NCI-H1417 treated with DMSO at 0.1 percent for 48 hours (cell line): ENCODE results near the gene MED12L.

ENCODE experiments used
- DNase-seq: peaks from one replicate; lab custom pipeline; 2025; lab: John Stamatoyannopoulos, UW

MED12L gene

GRCh38 chr3:151182349-151183079, 97.0 kb downstream of the MED12L start:
- DNase-seq: no peak

- DNase-seq: no peak
Observed at GRCh38 chr3:151183265-151183671, 97.8 kb downstream of the MED12L start.

GRCh38 chr3:151191095-151191494, 105.6 kb downstream of the MED12L start:
- no peak for DNase-seq

GRCh38 chr3:151192545-151192944, 107.1 kb downstream of the MED12L start:
- DNase-seq: no peak

DNA sequence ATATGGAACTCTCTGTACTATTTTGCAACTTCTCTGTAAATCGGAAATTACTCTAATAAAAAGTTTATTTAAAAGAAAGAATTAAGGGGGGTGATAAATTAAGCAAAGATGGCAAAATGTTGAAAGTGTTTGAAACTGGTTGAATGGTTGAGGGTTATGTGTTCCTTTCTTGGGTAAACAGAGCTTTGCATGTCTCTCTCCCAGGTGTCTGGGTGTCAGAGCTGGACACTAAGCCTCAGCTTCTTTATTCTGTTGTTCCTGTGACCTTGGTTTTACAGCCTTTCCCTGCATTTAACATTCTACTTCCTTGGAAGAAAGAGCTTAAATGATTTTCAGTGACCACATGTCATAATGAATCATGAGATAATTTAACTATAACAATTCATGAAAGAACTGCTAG, 110.4 kb downstream of the MED12L start:
- DNase-seq: no peak

DNA sequence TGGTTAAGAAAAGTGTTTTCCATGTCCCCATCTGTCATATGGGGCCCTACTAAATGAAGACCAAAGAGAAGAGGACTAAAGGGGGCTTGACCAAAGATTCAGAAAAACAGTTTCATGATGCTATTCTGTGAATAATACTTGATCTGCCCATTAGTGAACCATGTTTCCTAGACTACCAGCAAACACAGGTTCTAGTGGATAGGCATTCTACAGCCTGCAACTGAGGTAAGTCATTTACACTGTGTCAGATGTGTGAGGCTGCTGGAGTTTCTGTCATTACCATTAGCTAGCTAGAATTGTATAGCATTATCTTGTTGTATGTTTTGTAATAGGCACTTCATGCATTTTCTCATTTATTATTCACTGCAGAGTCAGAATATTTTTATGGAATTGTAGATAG, 111.0 kb downstream of the MED12L start:
- DNase-seq: no peak

GRCh38 chr3:151197228-151197627, 111.8 kb downstream of the MED12L start:
- no peak for DNase-seq

DNA sequence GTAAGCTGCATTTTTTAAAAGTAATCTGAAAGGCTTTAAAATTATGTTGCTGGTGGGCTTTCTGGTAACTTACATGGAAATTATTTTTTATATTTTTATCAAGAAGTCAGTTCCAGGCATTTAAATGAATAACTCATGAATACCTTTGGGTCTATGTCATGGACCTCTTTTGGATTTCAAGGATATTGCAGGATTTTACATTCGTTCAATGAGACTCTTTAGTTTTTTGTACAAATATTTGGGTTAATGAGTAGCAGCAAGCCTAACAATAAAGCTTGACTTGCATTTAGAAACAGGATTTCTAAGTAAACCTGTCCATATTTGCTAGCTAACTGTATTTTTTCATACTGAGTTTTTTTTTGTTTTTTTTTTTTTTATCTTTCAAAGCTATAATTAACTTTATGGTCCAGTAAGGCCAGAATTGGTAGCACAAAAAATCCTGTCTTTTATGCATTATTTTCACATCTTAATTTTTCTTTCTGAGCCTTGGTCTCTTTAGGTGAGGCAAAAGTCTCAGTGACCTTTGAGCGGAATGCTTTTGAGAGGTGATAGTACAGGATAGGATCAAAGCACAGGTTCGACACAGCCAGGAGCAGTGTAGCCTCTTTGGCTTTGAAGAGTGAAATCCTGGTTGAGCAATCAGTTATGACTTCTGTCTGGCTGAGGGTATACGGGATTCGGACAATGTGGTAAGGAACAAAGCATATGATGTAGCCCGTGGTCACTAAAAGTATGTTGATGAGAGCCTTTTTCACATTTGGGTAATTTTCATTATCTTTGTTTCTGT, 112.7 kb downstream of the MED12L start:
- DNase-seq: no peak

DNA sequence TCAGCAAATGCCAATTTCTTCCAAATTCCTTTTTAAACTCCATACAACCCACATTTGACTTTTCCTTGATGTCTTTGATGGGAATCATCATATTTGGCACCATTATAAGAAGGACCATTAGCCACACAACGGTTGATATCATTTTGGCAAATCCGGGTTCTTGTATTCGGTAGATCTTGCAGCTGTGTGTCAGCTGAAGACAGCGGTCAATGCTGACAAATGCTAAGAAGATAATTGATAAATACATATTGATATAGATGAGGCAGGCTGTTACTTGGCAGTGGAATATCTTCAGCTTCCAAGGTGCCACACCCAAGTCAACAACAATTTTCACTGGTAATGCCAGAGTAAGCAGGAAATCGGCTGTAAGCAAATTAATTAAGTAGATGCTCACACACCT, 113.4 kb downstream of the MED12L start:
- no peak for DNase-seq

DNA sequence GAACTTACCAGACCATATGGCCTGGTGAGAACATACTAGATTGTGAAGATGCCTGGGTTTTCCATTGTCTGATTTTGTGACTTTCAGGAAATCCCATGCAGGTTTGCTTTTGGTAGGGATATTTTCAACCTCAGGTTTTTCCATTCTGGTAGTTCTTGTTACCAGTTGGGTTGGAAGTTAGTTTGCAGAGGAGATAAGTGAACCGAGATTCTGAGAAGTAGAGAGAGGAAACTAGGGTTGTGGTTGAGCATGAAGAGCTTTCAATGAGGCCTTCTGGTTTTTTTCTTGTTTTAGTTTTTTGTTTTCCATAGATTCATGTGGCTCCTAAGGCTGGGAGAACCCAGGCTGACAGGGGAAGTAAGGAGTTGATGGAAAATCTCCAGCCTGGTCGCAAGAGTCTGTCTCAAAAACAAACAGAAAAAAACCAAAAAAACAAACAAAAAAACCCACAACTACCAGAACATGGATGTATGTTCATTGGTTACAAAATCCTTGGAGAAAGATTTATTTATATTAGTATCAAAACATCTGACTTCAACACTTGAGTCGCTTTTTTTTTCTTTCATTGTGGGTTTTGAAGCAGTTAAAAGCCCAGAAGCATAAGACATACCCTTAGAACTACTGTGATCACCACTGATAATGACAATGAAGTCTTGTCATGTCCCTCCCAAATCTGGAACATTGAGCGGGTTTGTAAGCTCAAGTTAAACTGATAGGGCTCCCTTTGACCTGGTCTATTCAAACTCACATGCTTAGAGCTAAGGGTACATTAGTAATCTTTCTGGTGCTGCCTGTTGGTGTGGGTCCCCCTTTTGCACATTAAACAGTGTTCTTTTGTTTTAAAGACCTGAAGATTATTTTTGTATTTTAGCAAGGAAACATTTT, 114.3 kb downstream of the MED12L start:
- no peak for DNase-seq

DNA sequence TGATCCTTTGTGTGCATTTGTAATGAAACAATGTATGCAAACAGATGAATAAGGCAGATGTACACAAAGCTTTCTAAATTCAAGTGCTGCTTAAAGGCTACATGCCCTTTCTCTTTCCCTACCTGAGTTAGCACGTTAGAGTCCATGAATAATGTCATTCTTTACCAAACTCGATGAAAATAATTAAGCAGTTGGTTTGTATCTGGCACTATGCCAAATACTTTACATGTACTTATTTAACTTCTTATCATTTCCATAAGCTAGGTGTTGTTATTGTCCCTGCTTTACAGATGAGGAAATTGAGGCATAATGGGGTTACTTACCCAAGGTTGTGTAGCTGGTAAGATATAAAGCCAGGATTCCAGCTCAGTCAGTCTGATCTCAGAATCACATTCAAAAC, 115.1 kb downstream of the MED12L start:
- no peak for DNase-seq

- DNase-seq: no peak
Observed at GRCh38 chr3:151201051-151201730, 115.7 kb downstream of the MED12L start.

DNA sequence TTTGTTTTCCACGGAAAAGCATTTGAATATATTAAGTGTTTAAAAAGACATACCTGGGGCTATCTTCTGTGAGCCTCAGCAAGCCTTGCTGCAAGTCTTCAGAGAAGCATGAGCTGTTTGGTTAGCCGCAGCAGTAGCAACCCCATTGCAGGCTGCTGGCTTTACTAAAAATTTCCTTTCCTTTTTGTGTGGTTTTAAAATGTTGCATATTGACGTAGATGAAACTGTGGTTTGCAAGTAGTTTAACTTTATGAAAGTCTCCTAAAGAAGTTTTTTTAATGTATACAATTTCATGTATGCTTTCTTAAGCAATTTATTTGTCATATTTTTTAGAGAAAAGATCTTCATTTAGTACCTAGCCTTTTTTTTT, 117.6 kb downstream of the MED12L start, which contains the start of gene GPR171:
TSS of gene GPR171 (minus strand) at position 166 of the 370 bp plus-strand sequence. CDS start 3,830 bp downstream, outside the sequence.
- no peak for DNase-seq

DNA sequence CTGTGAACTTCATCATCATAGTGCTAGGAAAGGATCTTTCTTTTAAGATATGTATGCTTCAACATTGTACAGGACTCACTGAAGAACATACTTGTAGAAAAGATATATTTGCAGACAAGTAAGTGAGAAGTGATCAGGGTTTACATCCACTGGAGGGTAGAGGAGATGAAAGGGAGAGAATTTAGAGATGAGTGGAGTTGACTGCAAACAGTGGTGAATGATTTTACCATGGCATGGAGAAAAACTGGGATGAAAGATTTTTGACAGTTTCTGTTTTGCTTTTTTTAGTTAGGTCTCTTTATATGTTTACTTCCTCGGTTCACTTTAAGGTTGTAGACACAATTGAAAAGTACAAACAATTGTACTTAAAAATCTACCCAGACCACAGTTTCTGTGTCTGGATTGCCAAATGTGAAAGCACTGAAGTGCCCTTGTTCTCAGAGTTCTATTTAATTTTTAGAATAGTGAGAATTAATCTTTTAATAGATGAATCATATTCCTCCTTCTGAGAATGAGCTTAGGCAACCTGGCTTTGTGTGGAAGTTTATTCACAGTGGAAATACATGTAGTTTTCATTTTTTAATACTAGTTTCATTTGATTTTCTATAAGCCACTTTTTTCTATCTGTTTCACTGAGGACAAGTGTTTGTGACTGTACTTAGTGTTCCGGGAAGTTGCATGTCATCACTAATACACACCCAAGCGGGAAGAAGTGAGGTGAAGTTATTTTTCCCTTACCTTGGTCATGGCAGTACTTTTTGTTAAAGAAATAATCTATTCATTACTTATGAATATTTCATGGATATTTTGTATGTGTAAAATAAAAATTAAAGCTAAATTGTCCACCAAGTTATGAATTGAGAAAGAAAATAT, 119.3 kb downstream of the MED12L start:
- DNase-seq: no peak

DNA sequence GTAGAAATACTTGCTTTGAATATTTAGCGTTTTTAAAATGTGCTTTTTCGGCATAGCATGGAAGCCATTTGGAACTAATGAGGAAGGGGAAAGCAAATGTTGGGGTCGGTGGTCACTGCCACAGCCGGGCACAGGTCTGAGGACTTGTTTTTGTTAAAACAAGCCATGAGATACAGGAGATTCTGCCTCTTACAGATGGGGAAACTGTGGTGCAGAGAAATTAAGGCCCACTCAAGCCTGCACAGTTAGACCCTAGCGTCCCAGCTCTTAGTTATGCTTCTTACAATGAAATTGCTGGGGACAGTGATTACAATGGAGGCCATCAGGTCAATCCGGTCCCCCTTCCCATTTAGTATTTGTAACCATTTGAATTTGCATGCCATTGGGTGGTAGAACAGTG, 120.0 kb downstream of the MED12L start:
- no peak for DNase-seq

DNA sequence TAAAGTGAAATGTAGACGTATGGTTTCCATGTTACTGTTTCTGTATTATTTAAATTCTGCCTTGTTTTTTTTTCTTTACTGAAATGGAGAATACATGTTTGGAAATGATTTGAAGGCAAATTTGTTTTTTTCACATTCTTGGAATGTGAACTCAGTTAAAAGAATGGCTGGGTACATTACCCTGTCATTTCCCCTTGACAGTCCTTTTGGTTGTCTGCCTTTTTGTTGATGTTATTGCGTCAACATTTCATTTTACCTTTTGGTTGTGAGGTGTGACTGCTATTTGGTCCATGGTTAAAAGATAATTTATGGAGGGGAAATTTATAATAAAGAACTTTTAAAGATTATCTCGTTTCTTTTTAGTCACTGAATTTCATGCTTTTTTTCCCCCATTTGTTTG, 120.7 kb downstream of the MED12L start:
- DNase-seq: no peak

- DNase-seq: no peak
Observed at GRCh38 chr3:151209654-151210053, 124.2 kb downstream of the MED12L start.

- no peak for DNase-seq
Observed at GRCh38 chr3:151210676-151211381, 125.4 kb downstream of the MED12L start.

- DNase-seq: no peak
Observed at GRCh38 chr3:151213151-151213550, 127.7 kb downstream of the MED12L start.

DNA sequence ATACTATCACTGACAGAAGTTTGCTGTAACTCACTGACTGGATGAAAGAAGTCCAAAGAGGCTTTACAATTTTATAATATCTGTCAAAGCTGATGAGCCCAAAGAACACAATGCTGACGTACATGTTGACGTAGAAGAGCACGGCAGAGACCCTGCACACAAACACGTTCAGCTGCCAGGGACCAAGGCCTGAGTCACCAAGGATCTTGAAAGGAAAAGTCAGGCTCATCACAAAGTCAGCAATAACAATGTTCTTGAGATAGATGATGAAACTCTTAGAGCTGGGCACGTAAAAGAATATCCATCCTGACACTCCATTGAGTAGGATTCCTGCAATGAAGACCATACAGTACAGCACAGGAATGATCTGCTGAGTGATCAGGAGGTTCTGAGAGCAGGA, 128.4 kb downstream of the MED12L start:
- DNase-seq: no peak
